Suprapubic skin (tissue), 3 donors: ENCODE data around the gene HACD2.

Source experiments
- CTCF ChIP-seq, 2 donors: fragments of 200-600 bp in 1 of 2; fragments of 450-650 bp in 1 of 2; sonication (generic) in 1 of 2; IDR thresholded peaks; one replicate each; pipeline ENCODE4 v1.5.1; 2016 to 2019; ENCODE audit warnings: antibody characterized with exemption in 2 of 2, mild to moderate bottlenecking in 1 of 2, moderate library complexity in 1 of 2
- EP300 ChIP-seq: sonication (generic); formaldehyde crosslinking; IDR thresholded peaks from one replicate; pipeline ENCODE4 v1.6.1; 2017; ENCODE audit warnings: antibody characterized with exemption
- POLR2A ChIP-seq, 2 donors: fragments of 450-650 bp; IDR thresholded peaks; one replicate each; pipeline ENCODE4 v1.6.1; 2017; ENCODE audit warnings: antibody characterized with exemption in 2 of 2, mild to moderate bottlenecking in 2 of 2, moderate library complexity in 2 of 2

GRCh38 chr3:123533554-123534159 is 51.2 kb downstream of the HACD2 start:
- TF ChIP-seq POLR2A (IDR thresholded peaks at IDR 0.05) = no peak
- TF ChIP-seq EP300 = no peak
- TF ChIP-seq CTCF (IDR thresholded peaks at IDR 0.05) = no peak
